ENCODE measurements around the gene LUC7L. TPM values are rescaled to one million over a fixed set of nuclear protein-coding genes. Genes with fewer than 3 reads are reported as not detected.

LUC7L gene
- total RNA-seq, 4 donors from 2014 or later: 38.4 to 111 (median 43.5) TPM

GRCh38 chr16:264440-264951, 35.2 kb upstream of the LUC7L start:
- H3K4me3 ChIP-seq (ENCODE audit: low read depth, poor library complexity, severe bottlenecking): no peak overlapping the region
- 81 to 85% methylated on average over 6 to 20 of the region's 23 CpGs for WGBS, 2 donors
- TF ChIP-seq CTCF (IDR thresholded peaks at IDR 0.05): no peak
- no peak for TF ChIP-seq POLR2A (IDR thresholded peaks at IDR 0.05)
- DNase-seq (ENCODE audit: low spot score in 2 of 2): no peak
- intact Hi-C loops (cut with DNase I; ENCODE audit: low total_unique reads): no loop called here

- 94 to 95% methylated on average over 9 to 17 of the region's 17 CpGs for WGBS, 2 donors
- H3K4me3 ChIP-seq (ENCODE audit: low read depth, poor library complexity, severe bottlenecking): no peak overlapping the region
- DNase-seq (ENCODE audit: low spot score in 2 of 2): no peak
- intact Hi-C loops (cut with DNase I; ENCODE audit: low total_unique reads): no loop called here
- no peak for TF ChIP-seq CTCF (IDR thresholded peaks at IDR 0.05)
- TF ChIP-seq POLR2A (IDR thresholded peaks at IDR 0.05): no peak
Observed at GRCh38 chr16:263944-264343, 34.7 kb upstream of the LUC7L start.

GRCh38 chr16:263182-263774, 34.0 kb upstream of the LUC7L start:
- 88 to 93% methylated on average over 30 to 31 of the region's 35 CpGs for WGBS, 2 donors
- H3K4me3 ChIP-seq (ENCODE audit: low read depth, poor library complexity, severe bottlenecking): no peak overlapping the region
- no peak for DNase-seq (ENCODE audit: low spot score in 2 of 2)
- TF ChIP-seq POLR2A (IDR thresholded peaks at IDR 0.05): no peak
- no peak for TF ChIP-seq CTCF (IDR thresholded peaks at IDR 0.05)
- intact Hi-C loops (cut with DNase I; ENCODE audit: low total_unique reads): no loop called here

- TF ChIP-seq CTCF (IDR thresholded peaks at IDR 0.05) (no peak), POLR2A (IDR thresholded peaks at IDR 0.05) (no peak)
- H3K4me3 ChIP-seq (ENCODE audit: low read depth, poor library complexity, severe bottlenecking): no peak overlapping the region
- intact Hi-C loops (cut with DNase I; ENCODE audit: low total_unique reads): no loop called here
- no peak for DNase-seq (ENCODE audit: low spot score in 2 of 2)
- 96 to 97% methylated on average over 29 of the region's 29 CpGs for WGBS, 2 donors
Observed at GRCh38 chr16:262121-262745, 33.0 kb upstream of the LUC7L start.

- intact Hi-C loops (cut with DNase I; ENCODE audit: low total_unique reads): no loop called here
- no peak for DNase-seq (ENCODE audit: low spot score in 2 of 2)
- no peak overlapping the region for H3K4me3 ChIP-seq (ENCODE audit: low read depth, poor library complexity, severe bottlenecking)
- WGBS, 2 donors: 87 to 91% methylated on average over 28 of the region's 28 CpGs
- no peak for TF ChIP-seq POLR2A (IDR thresholded peaks at IDR 0.05)
Observed at GRCh38 chr16:261031-261691, 31.9 kb upstream of the LUC7L start.

GRCh38 chr16:260326-260725, 31.1 kb upstream of the LUC7L start:
- no peak for TF ChIP-seq CTCF (IDR thresholded peaks at IDR 0.05)
- TF ChIP-seq POLR2A (IDR thresholded peaks at IDR 0.05): no peak
- WGBS, 2 donors: 95 to 96% methylated on average over 18 to 19 of the region's 19 CpGs
- H3K4me3 ChIP-seq (ENCODE audit: low read depth, poor library complexity, severe bottlenecking): no peak overlapping the region
- intact Hi-C loops (cut with DNase I; ENCODE audit: low total_unique reads): no loop called here
- no peak for DNase-seq (ENCODE audit: low spot score in 2 of 2)

Data from lower leg skin (tissue), 4 donors.